Measurements from ENCODE around the gene USP34. TPM values are rescaled to one million over a fixed set of nuclear protein-coding genes. Genes with fewer than 3 reads are reported as not detected.

The USP34 gene
- total and polyA plus RNA-seq, 5 donors, result 37.3 to 78.0 (median 61.4) TPM

DNA sequence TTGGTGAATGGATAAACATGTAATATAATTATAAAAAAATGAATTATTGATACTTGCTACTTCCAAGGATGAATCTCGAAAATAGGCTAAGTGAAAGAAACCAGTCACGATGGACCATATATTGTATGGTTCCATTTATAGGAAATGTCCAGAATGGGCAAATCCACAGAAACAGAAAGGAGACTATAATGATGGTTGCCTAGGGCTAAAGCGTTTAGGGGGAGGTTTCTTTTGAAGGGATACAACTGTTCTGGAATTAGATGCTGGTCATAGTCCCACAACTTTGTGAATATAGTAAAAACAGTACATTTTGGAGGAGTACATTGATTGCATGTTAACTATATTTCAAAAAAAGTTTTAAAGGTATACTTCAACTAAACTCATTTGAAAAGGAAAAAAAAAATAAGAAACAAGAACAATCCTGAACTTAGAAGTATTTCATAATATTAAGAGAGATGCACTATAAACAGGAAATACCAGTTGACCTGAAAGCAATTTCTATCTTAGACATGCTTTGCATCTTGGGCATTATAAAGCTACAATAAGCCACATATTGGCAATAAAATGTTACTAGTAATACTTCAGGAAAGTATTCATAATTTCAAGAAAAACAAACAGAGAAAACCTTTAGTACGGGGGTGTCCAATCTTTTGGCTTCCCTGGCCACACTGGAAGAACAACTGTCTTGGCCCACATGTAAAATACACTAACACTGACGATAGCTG, 178.9 kb downstream of the USP34 start:
- no peaks in the 10 kb centered on the region for H3K4me1 ChIP-seq (ENCODE audit: control insufficient read depth, insufficient read depth, low read length)
- no peaks in the 10 kb centered on the region for H3K9me3 ChIP-seq (ENCODE audit: control insufficient read depth, low read length)
- ATAC-seq, result no peak
- no peak overlapping the region for H3K4me3 ChIP-seq (ENCODE audit: low read length)
- intact Hi-C loops (cut with DNase I), result no loop called here
- no peaks in the 10 kb centered on the region for H3K27me3 ChIP-seq (ENCODE audit: control insufficient read depth, insufficient read depth)
- 81% methylated on average over 5 of the region's 5 CpGs for WGBS
- no peak overlapping the region for H3K27ac ChIP-seq (ENCODE audit: low read length)
- no peak for DNase-seq

DNA sequence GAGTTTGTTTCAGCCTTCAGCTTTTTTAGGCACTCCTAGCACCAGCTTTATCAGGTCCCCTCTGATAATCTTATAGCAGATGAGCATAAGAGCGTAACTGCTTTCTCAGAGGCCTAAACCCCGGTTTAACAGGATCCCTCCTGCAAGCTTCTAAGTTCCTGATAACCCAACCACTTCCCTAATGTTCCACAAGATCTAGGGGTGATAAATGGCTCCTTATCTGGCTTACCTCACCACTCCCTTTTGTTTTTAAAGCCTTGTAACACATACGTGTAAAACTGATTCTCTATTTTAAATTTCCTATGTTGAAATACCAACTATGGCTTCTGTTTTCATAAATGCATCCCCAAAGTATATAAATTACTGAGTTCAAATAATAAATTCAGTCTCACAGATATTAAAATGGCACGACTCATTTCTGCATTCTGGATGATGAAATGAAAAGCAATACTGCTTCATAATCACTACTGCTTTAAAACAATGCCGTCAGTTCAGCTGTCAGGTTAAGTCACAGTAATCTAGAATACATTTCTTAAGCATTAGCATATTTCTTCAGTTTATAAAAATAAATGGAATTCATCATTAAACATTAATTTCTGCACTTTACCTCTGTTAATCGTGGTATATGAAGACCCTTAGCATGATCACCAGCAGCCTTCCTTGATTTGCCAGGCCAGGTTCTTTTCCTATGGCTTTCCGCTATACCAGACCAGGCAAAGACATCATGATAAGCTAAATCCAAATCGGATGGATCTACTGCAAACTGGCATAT, 182.6 kb downstream of the USP34 start:
- ATAC-seq, result no peak
- H3K4me1 ChIP-seq (ENCODE audit: control insufficient read depth, insufficient read depth, low read length), result no peaks in the 10 kb centered on the region
- H3K4me3 ChIP-seq (ENCODE audit: low read length), result no peak overlapping the region
- intact Hi-C loops (cut with DNase I), result no loop called here
- no peak for DNase-seq
- H3K27ac ChIP-seq (ENCODE audit: low read length), result no peak overlapping the region
- 78% methylated on average over 8 of the region's 8 CpGs for WGBS
- no peaks in the 10 kb centered on the region for H3K9me3 ChIP-seq (ENCODE audit: control insufficient read depth, low read length)
- H3K27me3 ChIP-seq (ENCODE audit: control insufficient read depth, insufficient read depth), result no peaks in the 10 kb centered on the region

DNA sequence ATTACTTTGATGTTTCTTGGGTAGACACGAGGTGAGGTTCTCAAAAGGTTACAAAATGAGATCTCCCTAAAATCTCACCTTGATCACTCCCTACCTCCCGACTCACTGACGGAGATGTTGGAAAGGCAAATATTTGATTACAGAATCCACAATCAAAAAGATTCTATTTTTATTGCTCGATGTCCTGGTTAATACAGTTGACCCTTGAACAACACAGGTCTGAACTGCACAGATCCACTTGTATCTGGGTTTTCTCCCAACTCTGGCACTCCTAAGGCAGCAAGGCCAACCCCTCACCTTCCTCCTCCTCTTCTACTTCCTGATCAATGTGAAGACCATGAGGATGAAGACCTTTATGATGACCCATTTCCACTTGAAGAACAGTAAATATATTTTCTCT, 183.6 kb downstream of the USP34 start:
- 98% methylated on average over 4 of the region's 4 CpGs for WGBS
- Histone ChIP-seq H3K9me3 (ENCODE audit: control insufficient read depth, low read length) (no peaks in the 10 kb centered on the region), H3K27ac (ENCODE audit: low read length) (no peak overlapping the region), H3K27me3 (ENCODE audit: control insufficient read depth, insufficient read depth) (no peaks in the 10 kb centered on the region), H3K4me3 (ENCODE audit: low read length) (no peak overlapping the region), H3K4me1 (ENCODE audit: control insufficient read depth, insufficient read depth, low read length) (no peaks in the 10 kb centered on the region)
- ATAC-seq (no peak), DNase-seq (no peak)
- intact Hi-C loops (cut with DNase I), result no loop called here

DNA sequence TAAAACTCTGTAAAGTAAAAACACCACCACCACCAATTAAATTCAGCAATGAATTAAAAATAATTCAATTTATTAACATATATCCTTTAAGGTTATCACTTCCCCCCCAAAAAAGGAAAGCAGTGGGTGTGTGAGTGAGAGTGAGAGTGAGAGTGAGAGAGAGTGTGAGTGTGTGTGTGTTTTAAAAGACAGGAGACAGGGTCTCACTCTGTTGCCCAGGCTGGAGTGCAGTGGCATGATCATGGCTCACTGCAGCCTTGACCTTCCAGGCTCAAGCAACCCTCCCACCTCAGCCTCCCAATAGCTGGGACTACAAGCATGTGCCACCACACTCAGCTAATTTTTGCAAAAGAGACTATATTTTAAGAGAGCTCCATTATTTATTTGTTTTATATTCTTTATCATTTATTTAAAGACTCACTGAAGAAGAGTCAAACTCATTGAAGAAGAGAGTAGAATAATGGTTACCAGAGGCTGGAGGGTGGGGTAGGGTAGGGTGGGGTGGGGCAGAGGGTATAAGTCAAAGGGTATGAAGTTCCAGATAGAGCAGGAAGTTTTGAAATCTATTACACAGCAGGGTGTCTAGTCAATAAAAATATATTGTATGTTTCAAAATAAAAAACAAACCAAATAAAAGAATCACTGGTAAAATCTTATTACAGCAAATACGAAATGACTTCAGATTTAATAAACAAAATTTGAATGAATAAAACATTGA, 187.3 kb downstream of the USP34 start:
- no peak for ATAC-seq
- H3K4me3 ChIP-seq (ENCODE audit: low read length), result no peak overlapping the region
- no peaks in the 10 kb centered on the region for H3K4me1 ChIP-seq (ENCODE audit: control insufficient read depth, insufficient read depth, low read length)
- intact Hi-C loops (cut with DNase I), result no loop called here
- WGBS, result 95% methylated on average over 1 of the region's 1 CpG
- no peaks in the 10 kb centered on the region for H3K27me3 ChIP-seq (ENCODE audit: control insufficient read depth, insufficient read depth)
- DNase-seq, result no peak
- no peak overlapping the region for H3K27ac ChIP-seq (ENCODE audit: low read length)
- no peaks in the 10 kb centered on the region for H3K9me3 ChIP-seq (ENCODE audit: control insufficient read depth, low read length)

DNA sequence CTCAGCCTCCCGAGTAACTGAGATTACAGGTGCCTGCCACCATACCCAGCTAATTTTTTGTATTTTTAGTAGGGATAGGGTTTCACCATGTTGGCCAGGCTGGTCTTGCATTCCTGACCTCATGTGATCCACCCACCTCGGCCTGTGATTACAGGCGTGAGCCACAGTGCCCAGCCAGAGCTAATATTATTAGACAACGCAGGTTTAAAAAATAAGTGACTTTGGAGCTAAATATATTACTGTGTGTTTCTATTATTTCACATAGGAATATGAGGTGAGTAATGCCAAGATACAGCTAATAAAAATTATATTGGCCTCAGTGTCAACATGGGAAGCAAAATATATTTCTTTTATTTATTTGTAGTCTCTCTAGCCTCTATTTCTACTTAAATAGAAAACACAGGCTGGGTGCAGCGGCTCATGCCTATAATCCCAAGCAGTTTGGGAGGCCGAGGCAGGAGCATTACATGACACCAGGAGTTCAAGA, 188.7 kb downstream of the USP34 start:
- Histone ChIP-seq H3K9me3 (ENCODE audit: control insufficient read depth, low read length) (no peaks in the 10 kb centered on the region), H3K4me1 (ENCODE audit: control insufficient read depth, insufficient read depth, low read length) (no peaks in the 10 kb centered on the region), H3K27ac (ENCODE audit: low read length) (no peak overlapping the region), H3K27me3 (ENCODE audit: control insufficient read depth, insufficient read depth) (no peaks in the 10 kb centered on the region), H3K4me3 (ENCODE audit: low read length) (no peak overlapping the region)
- DNase-seq, result no peak
- 95% methylated on average over 6 of the region's 6 CpGs for WGBS
- no peak for ATAC-seq
- intact Hi-C loops (cut with DNase I), result no loop called here

DNA sequence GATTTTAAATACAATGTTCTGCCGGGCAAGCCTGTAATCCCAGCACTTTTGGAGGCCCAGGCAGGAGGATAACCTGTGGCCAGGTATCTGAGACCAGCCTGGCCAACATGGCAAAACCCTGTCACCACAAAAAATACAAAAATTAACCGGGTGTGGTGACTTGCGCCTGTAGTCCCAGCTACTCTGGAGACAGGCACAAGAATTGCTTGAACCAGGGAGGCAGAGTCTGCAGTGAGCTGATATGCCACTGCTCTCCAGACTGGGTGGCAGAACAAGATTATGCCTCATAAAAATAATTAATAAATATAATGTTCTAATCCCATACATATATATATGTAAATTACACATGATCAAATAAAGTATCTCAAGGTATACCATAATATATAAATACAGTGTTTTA, 189.6 kb downstream of the USP34 start:
- ATAC-seq, result no peak

DNA sequence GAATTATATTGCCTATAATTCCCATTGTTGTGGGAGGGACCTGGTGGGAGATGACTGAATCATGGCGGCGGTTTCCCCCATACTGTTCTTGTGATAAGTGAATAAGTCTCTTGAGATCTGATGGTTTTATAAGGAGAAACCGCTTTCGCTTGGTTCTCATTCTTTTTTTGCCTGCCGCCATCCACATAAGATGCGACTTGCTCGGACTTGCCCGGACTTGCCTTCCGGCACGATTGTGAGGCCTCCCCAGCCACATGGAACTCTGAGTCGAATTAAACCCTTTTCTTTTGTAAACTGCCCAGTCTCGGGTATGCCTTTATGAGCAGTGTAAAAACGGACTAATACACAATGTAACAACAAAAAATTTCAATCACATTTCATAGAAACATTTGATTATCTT, 193.1 kb downstream of the USP34 start:
- Histone ChIP-seq H3K4me3 (ENCODE audit: low read length) (no peak overlapping the region), H3K27me3 (ENCODE audit: control insufficient read depth, insufficient read depth) (no peaks in the 10 kb centered on the region), H3K4me1 (ENCODE audit: control insufficient read depth, insufficient read depth, low read length) (no peaks in the 10 kb centered on the region), H3K27ac (ENCODE audit: low read length) (no peak overlapping the region), H3K9me3 (ENCODE audit: control insufficient read depth, low read length) (no peaks in the 10 kb centered on the region)
- intact Hi-C loops (cut with DNase I), result no loop called here
- ATAC-seq, result no peak
- 98% methylated on average over 13 of the region's 13 CpGs for WGBS
- no peak for DNase-seq

More for the DNA sequence above, 189.6 kb downstream of the USP34 start:
- 95% methylated on average over 3 of the region's 3 CpGs for WGBS
- no peaks in the 10 kb centered on the region for H3K27me3 ChIP-seq (ENCODE audit: control insufficient read depth, insufficient read depth)
- no peak overlapping the region for H3K27ac ChIP-seq (ENCODE audit: low read length)
- no peak overlapping the region for H3K4me3 ChIP-seq (ENCODE audit: low read length)
- intact Hi-C loops (cut with DNase I), result no loop called here
- DNase-seq, result no peak
- no peaks in the 10 kb centered on the region for H3K4me1 ChIP-seq (ENCODE audit: control insufficient read depth, insufficient read depth, low read length)
- no peaks in the 10 kb centered on the region for H3K9me3 ChIP-seq (ENCODE audit: control insufficient read depth, low read length)

DNA sequence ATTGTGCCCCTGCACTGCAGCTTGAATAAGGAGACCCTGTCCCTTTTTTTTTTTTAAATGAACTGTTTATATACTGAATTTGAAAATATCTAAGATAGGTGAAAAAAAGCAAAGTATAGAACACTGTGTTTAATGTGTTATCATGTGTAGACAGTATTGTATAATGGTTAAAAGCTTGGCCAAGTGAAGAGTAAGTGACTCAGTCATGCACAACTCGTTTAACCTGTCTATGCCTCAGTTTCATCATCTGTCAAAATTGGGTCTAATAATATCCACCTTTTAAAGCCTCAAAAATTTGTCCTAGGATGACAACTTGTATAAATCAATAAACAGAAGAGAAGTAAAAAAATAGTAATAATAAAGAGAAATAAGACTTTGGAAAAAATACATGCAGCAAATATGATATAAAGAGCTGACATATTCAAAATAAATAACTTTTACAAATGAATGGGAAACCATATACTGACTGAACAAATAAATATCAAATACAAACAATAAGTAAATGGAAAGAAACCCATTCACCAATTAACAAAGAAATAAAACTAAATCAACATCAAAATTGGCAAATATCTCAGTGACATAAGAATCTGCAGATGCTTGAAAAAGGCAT, 195.2 kb downstream of the USP34 start:
- DNase-seq (no peak), ATAC-seq (no peak)
- intact Hi-C loops (cut with DNase I), result no loop called here

DNA sequence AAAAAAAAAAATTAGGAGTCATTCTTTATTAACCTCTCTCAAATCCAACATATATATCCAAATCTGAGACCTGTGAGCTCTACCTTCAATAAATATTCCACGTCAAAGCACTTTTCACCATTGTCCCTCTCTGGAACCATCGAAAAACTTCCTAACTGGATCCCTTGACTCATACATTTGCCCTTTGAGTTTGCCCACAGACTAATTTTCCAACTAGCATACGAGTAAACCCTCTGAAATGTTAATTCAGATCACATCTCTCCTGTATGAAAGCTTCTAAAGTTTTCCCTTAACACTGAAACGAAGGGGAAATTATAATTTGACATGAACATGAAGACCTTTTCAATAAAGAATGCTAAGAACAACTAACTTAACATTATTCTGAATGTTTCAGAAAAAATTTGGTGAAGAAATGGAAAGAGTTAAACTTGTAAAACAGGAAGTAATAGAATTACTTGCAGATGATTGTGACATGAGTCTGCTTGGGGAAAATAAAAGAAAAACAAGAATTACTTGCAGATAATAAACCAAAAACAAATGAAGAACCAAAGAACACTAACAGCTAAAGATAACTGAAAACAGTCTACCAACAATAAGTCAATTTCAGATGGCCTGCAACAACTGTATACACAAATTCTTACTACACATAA, 198.3 kb downstream of the USP34 start:
- intact Hi-C loops (cut with DNase I), result no loop called here
- 96% methylated on average over 4 of the region's 4 CpGs for WGBS
- no peaks in the 10 kb centered on the region for H3K27me3 ChIP-seq (ENCODE audit: control insufficient read depth, insufficient read depth)
- H3K4me3 ChIP-seq (ENCODE audit: low read length), result no peak overlapping the region
- no peak overlapping the region for H3K27ac ChIP-seq (ENCODE audit: low read length)
- ATAC-seq, result no peak
- no peak for DNase-seq
- H3K4me1 ChIP-seq (ENCODE audit: control insufficient read depth, insufficient read depth, low read length), result no peaks in the 10 kb centered on the region
- no peaks in the 10 kb centered on the region for H3K9me3 ChIP-seq (ENCODE audit: control insufficient read depth, low read length)

More for the DNA sequence above, 195.2 kb downstream of the USP34 start:
- H3K4me3 ChIP-seq (ENCODE audit: low read length), result no peak overlapping the region
- WGBS, result 93% methylated on average over 1 of the region's 1 CpG
- no peak overlapping the region for H3K27ac ChIP-seq (ENCODE audit: low read length)
- H3K4me1 ChIP-seq (ENCODE audit: control insufficient read depth, insufficient read depth, low read length), result no peaks in the 10 kb centered on the region
- H3K27me3 ChIP-seq (ENCODE audit: control insufficient read depth, insufficient read depth), result no peaks in the 10 kb centered on the region
- H3K9me3 ChIP-seq (ENCODE audit: control insufficient read depth, low read length), result no peaks in the 10 kb centered on the region

DNA sequence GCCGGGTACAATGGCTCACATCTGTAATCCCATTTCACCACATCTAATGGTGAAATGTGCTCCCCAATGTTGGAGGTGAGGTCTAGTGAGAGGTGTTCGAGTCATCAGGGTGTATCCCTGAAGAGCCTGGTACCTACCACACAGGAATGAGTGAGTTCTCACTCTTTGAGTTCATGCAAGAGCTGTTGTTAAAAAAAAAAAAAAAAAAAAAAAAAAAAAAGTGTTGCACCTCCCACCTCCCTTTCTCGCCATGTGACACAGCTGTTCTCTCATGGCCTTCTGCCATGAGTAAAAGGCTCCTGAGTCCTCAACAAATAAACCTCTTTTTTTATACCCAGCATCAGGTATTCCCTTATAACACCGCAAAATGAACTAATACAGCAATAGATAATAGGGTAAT, 202.6 kb downstream of the USP34 start:
- H3K4me1 ChIP-seq (ENCODE audit: control insufficient read depth, insufficient read depth, low read length), result no peaks in the 10 kb centered on the region
- no peak for DNase-seq
- H3K27me3 ChIP-seq (ENCODE audit: control insufficient read depth, insufficient read depth), result no peaks in the 10 kb centered on the region
- H3K4me3 ChIP-seq (ENCODE audit: low read length), result no peak overlapping the region
- H3K9me3 ChIP-seq (ENCODE audit: control insufficient read depth, low read length), result no peaks in the 10 kb centered on the region
- intact Hi-C loops (cut with DNase I), result no loop called here
- 96% methylated on average over 4 of the region's 4 CpGs for WGBS
- no peak for ATAC-seq
- no peak overlapping the region for H3K27ac ChIP-seq (ENCODE audit: low read length)
